Cardiac fibroblast (primary cell): Measurements from ENCODE around the gene OR2K2.

ENCODE experiments used
- DNase-seq, 2 donors: peaks; one replicate each; pipeline versions ENCODE4 v3.0.0 to v3.0.0-alpha.2; 2010; ENCODE audit warnings: low read depth in 2 of 2
- H3K4me3 ChIP-seq, 2 donors: replicated peaks in 1 of 2; 1 replicate in 1 of 2; 2 replicates in 1 of 2; pipeline ENCODE4 v1.5.1; 2011; ENCODE audit warnings: low read depth in 2 of 2, low read length in 2 of 2, mild to moderate bottlenecking in 2 of 2, moderate library complexity in 1 of 2
- TF ChIP-seq, protein P1 (sequence below): IDR thresholded peaks from one replicate; pipeline ENCODE4 v1.5.1; 2011; ENCODE audit warnings: low read depth, mild to moderate bottlenecking, low read length, inconsistent platforms

The OR2K2 gene, protein sequence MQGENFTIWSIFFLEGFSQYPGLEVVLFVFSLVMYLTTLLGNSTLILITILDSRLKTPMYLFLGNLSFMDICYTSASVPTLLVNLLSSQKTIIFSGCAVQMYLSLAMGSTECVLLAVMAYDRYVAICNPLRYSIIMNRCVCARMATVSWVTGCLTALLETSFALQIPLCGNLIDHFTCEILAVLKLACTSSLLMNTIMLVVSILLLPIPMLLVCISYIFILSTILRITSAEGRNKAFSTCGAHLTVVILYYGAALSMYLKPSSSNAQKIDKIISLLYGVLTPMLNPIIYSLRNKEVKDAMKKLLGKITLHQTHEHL

DNA sequence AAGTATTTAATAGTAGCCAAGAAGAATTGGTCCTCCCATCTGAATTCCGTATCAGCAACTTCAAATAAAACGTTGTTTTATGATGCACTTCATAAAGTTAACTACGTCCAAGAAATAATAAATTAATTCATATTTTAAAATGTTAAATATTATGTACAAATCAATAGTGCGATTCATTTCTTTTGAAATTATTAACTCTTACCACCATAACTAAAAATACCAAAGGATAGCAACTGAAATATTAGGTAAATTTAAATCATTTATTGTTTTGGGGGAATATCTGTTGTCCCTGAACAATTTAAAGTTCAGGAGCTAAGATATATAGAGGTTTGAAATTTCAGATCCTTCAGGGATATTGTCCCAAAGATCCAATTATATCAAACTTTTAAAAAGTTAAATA is at the start of gene OR2K2:
Gene OR2K2, minus strand, starts transcription at position 101 of the 400 bp plus-strand sequence. CDS start 1,791 bp downstream, outside the sequence.
- TF ChIP-seq, protein P1, sequence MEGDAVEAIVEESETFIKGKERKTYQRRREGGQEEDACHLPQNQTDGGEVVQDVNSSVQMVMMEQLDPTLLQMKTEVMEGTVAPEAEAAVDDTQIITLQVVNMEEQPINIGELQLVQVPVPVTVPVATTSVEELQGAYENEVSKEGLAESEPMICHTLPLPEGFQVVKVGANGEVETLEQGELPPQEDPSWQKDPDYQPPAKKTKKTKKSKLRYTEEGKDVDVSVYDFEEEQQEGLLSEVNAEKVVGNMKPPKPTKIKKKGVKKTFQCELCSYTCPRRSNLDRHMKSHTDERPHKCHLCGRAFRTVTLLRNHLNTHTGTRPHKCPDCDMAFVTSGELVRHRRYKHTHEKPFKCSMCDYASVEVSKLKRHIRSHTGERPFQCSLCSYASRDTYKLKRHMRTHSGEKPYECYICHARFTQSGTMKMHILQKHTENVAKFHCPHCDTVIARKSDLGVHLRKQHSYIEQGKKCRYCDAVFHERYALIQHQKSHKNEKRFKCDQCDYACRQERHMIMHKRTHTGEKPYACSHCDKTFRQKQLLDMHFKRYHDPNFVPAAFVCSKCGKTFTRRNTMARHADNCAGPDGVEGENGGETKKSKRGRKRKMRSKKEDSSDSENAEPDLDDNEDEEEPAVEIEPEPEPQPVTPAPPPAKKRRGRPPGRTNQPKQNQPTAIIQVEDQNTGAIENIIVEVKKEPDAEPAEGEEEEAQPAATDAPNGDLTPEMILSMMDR, result no peak
- DNase-seq, result no peak
- no peak within 1 kb of the TSS for H3K4me3 ChIP-seq

GRCh38 chr9:111375817-111376564 is 46.0 kb upstream of the OR2K2 start:
- H3K4me3 ChIP-seq, result no peak overlapping the region
- TF ChIP-seq, protein P1, result no peak
- DNase-seq, result peak; percentile 11 to 63

- TF ChIP-seq, protein P1, result no peak
- no peak overlapping the region for H3K4me3 ChIP-seq
- DNase-seq, result peak in 1 of 2 donors; percentile 15
Measured at GRCh38 chr9:111375062-111375461, 45.0 kb upstream of the OR2K2 start.

GRCh38 chr9:111372297-111372696 is 42.3 kb upstream of the OR2K2 start:
- no peak overlapping the region for H3K4me3 ChIP-seq
- TF ChIP-seq, protein P1, result no peak
- no peak for DNase-seq

- H3K4me3 ChIP-seq, result no peak overlapping the region
- TF ChIP-seq, protein P1, result no peak
- no peak for DNase-seq
Measured at GRCh38 chr9:111366978-111367377, 37.0 kb upstream of the OR2K2 start.

DNA sequence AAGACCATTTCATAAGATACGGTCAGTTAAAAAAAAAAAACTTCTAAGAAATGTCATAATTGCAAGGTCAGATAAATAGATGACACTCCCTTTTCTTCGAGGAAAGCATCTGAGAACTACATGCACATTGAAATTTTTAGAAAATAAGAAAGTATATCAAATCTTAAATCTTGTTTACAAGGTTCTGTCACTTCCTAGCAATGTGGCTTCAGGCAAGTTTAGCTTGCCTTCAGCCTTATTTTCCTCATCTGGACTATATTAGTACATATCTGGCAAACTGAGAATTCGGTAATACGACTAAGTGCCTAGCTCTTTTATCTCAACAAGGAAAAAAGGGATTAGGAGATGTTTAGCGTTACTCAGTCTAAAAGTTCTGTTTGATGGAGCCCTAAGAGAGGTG is 32.5 kb upstream of the OR2K2 start:
- H3K4me3 ChIP-seq, result no peak overlapping the region
- TF ChIP-seq, protein P1, result no peak
- DNase-seq, result no peak
